ENCODE results near the gene DCTN2.

DCTN2 gene

GRCh38 chr12:57534250-57534649 is 12.7 kb downstream of the DCTN2 start:
- Histone ChIP-seq H3K9ac (ENCODE audit: low read depth, low read length, poor library complexity) (no peak overlapping the region), H4K8ac (ENCODE audit: low read depth, low read length) (no peak overlapping the region), H2BK12ac (ENCODE audit: low read length) (no peak overlapping the region), H2BK5ac (ENCODE audit: low read length) (no peak overlapping the region), H3K4me3 (ENCODE audit: low read length in 2 of 2) (no peak overlapping the region), H2BK15ac (ENCODE audit: low read length) (no peak overlapping the region), H3K4me1 (ENCODE audit: control insufficient read depth in 2 of 2, insufficient read depth in 1 of 2, low read depth in 1 of 2, low read length in 2 of 2) (no peaks in the 10 kb centered on the region), H3K23ac (ENCODE audit: low read depth, low read length, poor library complexity) (no peak overlapping the region), H3K27me3 (ENCODE audit: control insufficient read depth in 3 of 3, insufficient read depth in 3 of 3, low read depth in 1 of 3, low read length in 3 of 3) (no peaks in the 10 kb centered on the region), H3K4ac (ENCODE audit: low read length) (no peak overlapping the region), H3K14ac (ENCODE audit: low read length) (no peak overlapping the region), H3K27ac (replicated peaks; ENCODE audit: low read length) (no peak overlapping the region), H3K79me1 (ENCODE audit: low read depth, low read length) (no peaks in the 10 kb centered on the region), H3K4me2 (ENCODE audit: insufficient read depth, low read length, poor library complexity, severe bottlenecking) (no peak overlapping the region), H3K36me3 (replicated peaks in 1 of 2; ENCODE audit: control insufficient read depth in 2 of 2, insufficient read depth in 2 of 2, low read length in 2 of 2) (peaks cover 51 to 93% of the 10 kb centered on the region in 2 donors), H3K18ac (ENCODE audit: low read length) (no peak overlapping the region), H3K9me3 (replicated peaks in 1 of 2; ENCODE audit: control insufficient read depth in 2 of 2, insufficient read depth in 1 of 2, low read depth in 1 of 2, low read length in 2 of 2) (no peaks in the 10 kb centered on the region), H2BK120ac (ENCODE audit: low read depth, low read length) (no peak overlapping the region), H4K91ac (ENCODE audit: low read depth, low read length, poor library complexity) (no peak overlapping the region), H2AFZ (ENCODE audit: low read length) (no peak overlapping the region), H2AK5ac (ENCODE audit: low read depth, low read length) (no peak overlapping the region)
- DNase-seq (ENCODE audit: low spot score) = no peak
- no CpG with 5 or more reads among the region's 5 CpGs for WGBS, 2 donors (ENCODE audit: extremely low coverage in 2 of 2, insufficient read length in 2 of 2, insufficient replicate concordance in 1 of 2)

GRCh38 chr12:57533108-57533507 is 13.9 kb downstream of the DCTN2 start:
- H2AK5ac ChIP-seq (ENCODE audit: low read depth, low read length) = no peak overlapping the region
- no peaks in the 10 kb centered on the region for H3K79me1 ChIP-seq (ENCODE audit: low read depth, low read length)
- H4K8ac ChIP-seq (ENCODE audit: low read depth, low read length) = no peak overlapping the region
- H2BK120ac ChIP-seq (ENCODE audit: low read depth, low read length) = no peak overlapping the region
- no peak overlapping the region for H3K4me3 ChIP-seq (ENCODE audit: low read length in 2 of 2)
- no peak overlapping the region for H4K91ac ChIP-seq (ENCODE audit: low read depth, low read length, poor library complexity)
- H3K4ac ChIP-seq (ENCODE audit: low read length) = no peak overlapping the region
- H3K14ac ChIP-seq (ENCODE audit: low read length) = no peak overlapping the region
- no peak overlapping the region for H3K18ac ChIP-seq (ENCODE audit: low read length)
- H2BK12ac ChIP-seq (ENCODE audit: low read length) = no peak overlapping the region
- H3K23ac ChIP-seq (ENCODE audit: low read depth, low read length, poor library complexity) = no peak overlapping the region
- DNase-seq (ENCODE audit: low spot score) = no peak
- H3K36me3 ChIP-seq (replicated peaks in 1 of 2; ENCODE audit: control insufficient read depth in 2 of 2, insufficient read depth in 2 of 2, low read length in 2 of 2) = peaks cover 52 to 93% of the 10 kb centered on the region in 2 donors
- no peak overlapping the region for H2BK15ac ChIP-seq (ENCODE audit: low read length)
- H3K9ac ChIP-seq (ENCODE audit: low read depth, low read length, poor library complexity) = no peak overlapping the region
- H3K4me1 ChIP-seq (ENCODE audit: control insufficient read depth in 2 of 2, insufficient read depth in 1 of 2, low read depth in 1 of 2, low read length in 2 of 2) = no peaks in the 10 kb centered on the region
- no peak overlapping the region for H3K27ac ChIP-seq (replicated peaks; ENCODE audit: low read length)
- H3K9me3 ChIP-seq (replicated peaks in 1 of 2; ENCODE audit: control insufficient read depth in 2 of 2, insufficient read depth in 1 of 2, low read depth in 1 of 2, low read length in 2 of 2) = no peaks in the 10 kb centered on the region
- no peak overlapping the region for H2BK5ac ChIP-seq (ENCODE audit: low read length)
- H3K27me3 ChIP-seq (ENCODE audit: control insufficient read depth in 3 of 3, insufficient read depth in 3 of 3, low read depth in 1 of 3, low read length in 3 of 3) = no peaks in the 10 kb centered on the region
- no peak overlapping the region for H3K4me2 ChIP-seq (ENCODE audit: insufficient read depth, low read length, poor library complexity, severe bottlenecking)
- no CpG with 5 or more reads among the region's 8 CpGs for WGBS, 2 donors (ENCODE audit: extremely low coverage in 2 of 2, insufficient read length in 2 of 2, insufficient replicate concordance in 1 of 2)
- H2AFZ ChIP-seq (ENCODE audit: low read length) = no peak overlapping the region

- Histone ChIP-seq H2BK5ac (ENCODE audit: low read length) (no peak overlapping the region), H2BK15ac (ENCODE audit: low read length) (no peak overlapping the region), H3K4me2 (ENCODE audit: insufficient read depth, low read length, poor library complexity, severe bottlenecking) (no peak overlapping the region), H2AK5ac (ENCODE audit: low read depth, low read length) (no peak overlapping the region), H3K36me3 (replicated peaks in 1 of 2; ENCODE audit: control insufficient read depth in 2 of 2, insufficient read depth in 2 of 2, low read length in 2 of 2) (peaks cover 55 to 97% of the 10 kb centered on the region in 2 donors), H3K4me3 (ENCODE audit: low read length in 2 of 2) (no peak overlapping the region), H4K91ac (ENCODE audit: low read depth, low read length, poor library complexity) (no peak overlapping the region), H2AFZ (ENCODE audit: low read length) (no peak overlapping the region), H2BK120ac (ENCODE audit: low read depth, low read length) (no peak overlapping the region), H3K4me1 (ENCODE audit: control insufficient read depth in 2 of 2, insufficient read depth in 1 of 2, low read depth in 1 of 2, low read length in 2 of 2) (no peaks in the 10 kb centered on the region), H3K9ac (ENCODE audit: low read depth, low read length, poor library complexity) (no peak overlapping the region), H4K8ac (ENCODE audit: low read depth, low read length) (no peak overlapping the region), H3K18ac (ENCODE audit: low read length) (no peak overlapping the region), H3K14ac (ENCODE audit: low read length) (no peak overlapping the region), H2BK12ac (ENCODE audit: low read length) (no peak overlapping the region), H3K27ac (replicated peaks; ENCODE audit: low read length) (no peak overlapping the region), H3K9me3 (replicated peaks in 1 of 2; ENCODE audit: control insufficient read depth in 2 of 2, insufficient read depth in 1 of 2, low read depth in 1 of 2, low read length in 2 of 2) (no peaks in the 10 kb centered on the region), H3K27me3 (ENCODE audit: control insufficient read depth in 3 of 3, insufficient read depth in 3 of 3, low read depth in 1 of 3, low read length in 3 of 3) (no peaks in the 10 kb centered on the region), H3K79me1 (ENCODE audit: low read depth, low read length) (no peaks in the 10 kb centered on the region), H3K4ac (ENCODE audit: low read length) (no peak overlapping the region), H3K23ac (ENCODE audit: low read depth, low read length, poor library complexity) (no peak overlapping the region)
- DNase-seq (ENCODE audit: low spot score) = no peak
- no CpG with 5 or more reads among the region's 1 CpG for WGBS, 2 donors (ENCODE audit: extremely low coverage in 2 of 2, insufficient read length in 2 of 2, insufficient replicate concordance in 1 of 2)
Measured at GRCh38 chr12:57531836-57532235, 15.2 kb downstream of the DCTN2 start.

GRCh38 chr12:57530396-57531142 is 16.4 kb downstream of the DCTN2 start:
- H2BK5ac ChIP-seq (ENCODE audit: low read length) = no peak overlapping the region
- H4K8ac ChIP-seq (ENCODE audit: low read depth, low read length) = no peak overlapping the region
- H2AFZ ChIP-seq (ENCODE audit: low read length) = no peak overlapping the region
- no peak overlapping the region for H3K18ac ChIP-seq (ENCODE audit: low read length)
- H3K9me3 ChIP-seq (replicated peaks in 1 of 2; ENCODE audit: control insufficient read depth in 2 of 2, insufficient read depth in 1 of 2, low read depth in 1 of 2, low read length in 2 of 2) = no peaks in the 10 kb centered on the region
- H3K36me3 ChIP-seq (replicated peaks in 1 of 2; ENCODE audit: control insufficient read depth in 2 of 2, insufficient read depth in 2 of 2, low read length in 2 of 2) = peaks cover 60 to 96% of the 10 kb centered on the region in 2 donors
- no peak overlapping the region for H3K23ac ChIP-seq (ENCODE audit: low read depth, low read length, poor library complexity)
- no peak for DNase-seq (ENCODE audit: low spot score)
- H2AK5ac ChIP-seq (ENCODE audit: low read depth, low read length) = no peak overlapping the region
- no peaks in the 10 kb centered on the region for H3K4me1 ChIP-seq (ENCODE audit: control insufficient read depth in 2 of 2, insufficient read depth in 1 of 2, low read depth in 1 of 2, low read length in 2 of 2)
- no peak overlapping the region for H3K27ac ChIP-seq (replicated peaks; ENCODE audit: low read length)
- H4K91ac ChIP-seq (ENCODE audit: low read depth, low read length, poor library complexity) = peak overlapping the region; percentile 61
- no peak overlapping the region for H3K4me2 ChIP-seq (ENCODE audit: insufficient read depth, low read length, poor library complexity, severe bottlenecking)
- H2BK15ac ChIP-seq (ENCODE audit: low read length) = no peak overlapping the region
- H2BK12ac ChIP-seq (ENCODE audit: low read length) = no peak overlapping the region
- no peak overlapping the region for H3K14ac ChIP-seq (ENCODE audit: low read length)
- no peaks in the 10 kb centered on the region for H3K79me1 ChIP-seq (ENCODE audit: low read depth, low read length)
- H3K4me3 ChIP-seq (ENCODE audit: low read length in 2 of 2) = no peak overlapping the region
- H3K4ac ChIP-seq (ENCODE audit: low read length) = no peak overlapping the region
- no peaks in the 10 kb centered on the region for H3K27me3 ChIP-seq (ENCODE audit: control insufficient read depth in 3 of 3, insufficient read depth in 3 of 3, low read depth in 1 of 3, low read length in 3 of 3)
- H2BK120ac ChIP-seq (ENCODE audit: low read depth, low read length) = no peak overlapping the region
- no peak overlapping the region for H3K9ac ChIP-seq (ENCODE audit: low read depth, low read length, poor library complexity)
- WGBS, 2 donors (ENCODE audit: extremely low coverage in 2 of 2, insufficient read length in 2 of 2, insufficient replicate concordance in 1 of 2) = no CpG with 5 or more reads among the region's 5 CpGs

Measured in neuronal stem cell (in vitro differentiated cells).